Calu3 (cell line): ENCODE data around the gene FRS2. TPM values are rescaled to one million over a fixed set of nuclear protein-coding genes. Genes with fewer than 3 reads are reported as not detected.

Source experiments
- BruUV-seq: library from RNA; stranded (reverse); fragments of 400-500 nt; replicated peaks from 2 replicates; lab custom pipeline; 2021; lab: Mats Ljungman, UMichigan
- CTCF ChIA-PET: fragments of 300-600 bp; sonication (Branson Sonifier 250); formaldehyde crosslinking; loops from one replicate; lab custom pipeline; 2022; ENCODE audit warnings: antibody characterized with exemption; lab: Charles Lee
- DNase-seq: peaks from one replicate; pipeline ENCODE4 v3.0.0; 2022
- H3K27ac Mint-ChIP-seq: one replicate; pipeline ENCODE4 v1.8.0; 2022; ENCODE audit warnings: mixed read lengths; ENCODE audit not compliant: unreplicated experiment
- H3K27me3 Mint-ChIP-seq: one replicate; pipeline ENCODE4 v1.8.0; 2022; ENCODE audit warnings: mixed read lengths; ENCODE audit not compliant: unreplicated experiment
- H3K36me3 Mint-ChIP-seq: one replicate; pipeline ENCODE4 v1.8.0; 2022; ENCODE audit warnings: mild to moderate bottlenecking, moderate library complexity, mixed read lengths; ENCODE audit not compliant: insufficient read depth, unreplicated experiment
- H3K4me1 Mint-ChIP-seq: one replicate; pipeline ENCODE4 v1.8.0; 2022; ENCODE audit warnings: mild to moderate bottlenecking, low read depth, mixed read lengths; ENCODE audit not compliant: unreplicated experiment
- H3K4me3 Mint-ChIP-seq: one replicate; pipeline ENCODE4 v1.8.0; 2022; ENCODE audit warnings: mild to moderate bottlenecking, low read depth, moderate library complexity, mixed read lengths; ENCODE audit not compliant: unreplicated experiment
- H3K9me3 Mint-ChIP-seq: one replicate; pipeline ENCODE4 v1.8.0; 2022; ENCODE audit warnings: low read depth, mixed read lengths; ENCODE audit not compliant: unreplicated experiment
- intact Hi-C: fragments of 100-400 bp; cut with micrococcal nuclease; formaldehyde crosslinking; loops from one replicate; pipeline ENCODE4 v1.10.0; 2022; ENCODE audit not compliant: unreplicated experiment
- microRNA-seq: library from miRNA; unstranded; fragments of <30 nt; microRNA quantifications from one replicate; pipeline ENCODE4 v1.2.0, GENCODE V29; 2022
- total RNA-seq: library from RNA; stranded (reverse); gene quantifications from 2 replicates; pipeline ENCODE4 v1.2.3, GENCODE V29; 2022
- TF ChIP-seq, protein P1 (sequence below): fragments of 200-600 bp; IDR thresholded peaks from one replicate; pipeline ENCODE4 v1.8.0; 2022; ENCODE audit warnings: antibody characterized with exemption; ENCODE audit not compliant: unreplicated experiment

FRS2 gene
- total RNA-seq, 1 experiment from 2014 or later, result 27.5 TPM

DNA sequence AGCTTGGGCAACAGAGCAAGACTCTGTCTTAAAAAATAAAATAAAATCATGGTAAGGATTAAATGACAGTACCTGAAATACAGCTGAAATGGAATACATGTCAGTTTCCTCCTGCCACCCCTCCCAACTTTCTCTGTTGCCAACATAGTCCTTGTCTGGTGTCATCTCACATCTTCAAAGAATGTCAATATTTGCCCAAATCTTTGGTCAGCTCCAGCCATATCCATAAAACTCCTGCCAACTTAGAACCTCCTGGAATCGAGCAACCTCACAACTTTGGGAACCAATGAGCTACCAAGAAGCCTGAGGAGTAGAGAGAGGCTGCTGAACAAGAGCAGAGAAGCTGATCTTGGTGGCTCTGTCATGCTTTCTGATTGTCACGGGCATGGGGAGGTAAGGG, 151.4 kb downstream of the FRS2 start:
- CTCF ChIA-PET, result interaction anchor here (0.5 kb wide), 1 partner anchor 892 kb away, joined by 3 read pairs; no protein-coding TSS in a partner anchor

DNA sequence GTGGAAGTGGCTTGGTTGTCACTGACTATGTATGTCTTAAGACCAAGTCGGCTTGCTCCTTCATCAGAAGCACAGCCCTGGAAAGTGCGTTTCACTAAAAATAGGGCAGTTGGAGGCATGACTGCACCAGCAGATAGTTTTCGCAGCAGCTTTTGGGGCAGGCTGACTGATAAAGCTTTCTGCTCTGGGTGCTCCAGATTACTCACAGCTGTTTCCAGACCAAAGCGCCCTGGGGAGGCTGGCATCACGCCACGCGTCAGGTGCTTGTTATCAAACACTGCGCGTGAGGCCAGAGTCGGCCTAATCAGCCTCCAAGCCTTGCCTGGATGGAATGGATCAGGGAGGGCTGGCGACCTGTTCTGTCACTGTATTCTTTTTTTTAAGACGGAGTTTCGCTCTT, 153.8 kb downstream of the FRS2 start:
- no peak for DNase-seq
- TF ChIP-seq, protein P1, sequence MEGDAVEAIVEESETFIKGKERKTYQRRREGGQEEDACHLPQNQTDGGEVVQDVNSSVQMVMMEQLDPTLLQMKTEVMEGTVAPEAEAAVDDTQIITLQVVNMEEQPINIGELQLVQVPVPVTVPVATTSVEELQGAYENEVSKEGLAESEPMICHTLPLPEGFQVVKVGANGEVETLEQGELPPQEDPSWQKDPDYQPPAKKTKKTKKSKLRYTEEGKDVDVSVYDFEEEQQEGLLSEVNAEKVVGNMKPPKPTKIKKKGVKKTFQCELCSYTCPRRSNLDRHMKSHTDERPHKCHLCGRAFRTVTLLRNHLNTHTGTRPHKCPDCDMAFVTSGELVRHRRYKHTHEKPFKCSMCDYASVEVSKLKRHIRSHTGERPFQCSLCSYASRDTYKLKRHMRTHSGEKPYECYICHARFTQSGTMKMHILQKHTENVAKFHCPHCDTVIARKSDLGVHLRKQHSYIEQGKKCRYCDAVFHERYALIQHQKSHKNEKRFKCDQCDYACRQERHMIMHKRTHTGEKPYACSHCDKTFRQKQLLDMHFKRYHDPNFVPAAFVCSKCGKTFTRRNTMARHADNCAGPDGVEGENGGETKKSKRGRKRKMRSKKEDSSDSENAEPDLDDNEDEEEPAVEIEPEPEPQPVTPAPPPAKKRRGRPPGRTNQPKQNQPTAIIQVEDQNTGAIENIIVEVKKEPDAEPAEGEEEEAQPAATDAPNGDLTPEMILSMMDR, result no peak
- H3K9me3 Mint-ChIP-seq, result no peaks in the 10 kb centered on the region
- intact Hi-C loops, result no loop called here
- H3K36me3 Mint-ChIP-seq, result no peaks in the 10 kb centered on the region
- BruUV-seq, result no TSS peak
- no peak overlapping the region for H3K4me3 Mint-ChIP-seq
- H3K27me3 Mint-ChIP-seq, result peaks cover 61% of the 10 kb centered on the region
- H3K27ac Mint-ChIP-seq, result no peak overlapping the region
- no peaks in the 10 kb centered on the region for H3K4me1 Mint-ChIP-seq
- CTCF ChIA-PET, result no interaction called here

More for the DNA sequence above, 151.4 kb downstream of the FRS2 start:
- Mint-ChIP-seq H3K9me3 (no peaks in the 10 kb centered on the region), H3K4me1 (no peaks in the 10 kb centered on the region), H3K36me3 (no peaks in the 10 kb centered on the region), H3K27ac (no peak overlapping the region), H3K4me3 (no peak overlapping the region), H3K27me3 (peaks cover 85% of the 10 kb centered on the region)
- BruUV-seq, result no TSS peak
- no peak for DNase-seq
- TF ChIP-seq, protein P1, result no peak
- intact Hi-C loops, result no loop called here

DNA sequence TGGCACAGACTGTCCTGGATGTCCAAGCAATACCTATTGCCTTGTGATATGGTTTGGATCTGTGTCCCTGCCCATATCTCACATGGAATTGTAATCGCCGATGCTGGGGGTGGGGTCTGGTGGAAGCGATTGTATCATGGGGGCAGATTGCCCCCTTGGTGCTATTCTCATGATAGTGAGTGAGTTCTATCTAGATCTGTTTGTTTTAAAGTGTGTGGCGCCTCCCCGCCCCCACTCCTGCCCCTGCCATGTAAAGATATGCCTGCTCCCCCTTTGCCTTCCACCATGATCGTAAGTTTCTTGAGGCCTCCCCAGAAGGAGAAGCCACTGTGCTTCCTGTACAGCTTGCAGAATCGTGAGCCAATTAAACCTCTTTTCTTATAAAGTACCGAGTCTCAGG, 157.3 kb downstream of the FRS2 start:
- H3K27ac Mint-ChIP-seq, result no peak overlapping the region
- H3K4me1 Mint-ChIP-seq, result no peaks in the 10 kb centered on the region
- H3K27me3 Mint-ChIP-seq, result peaks cover 41% of the 10 kb centered on the region
- intact Hi-C loops, result no loop called here
- no peaks in the 10 kb centered on the region for H3K9me3 Mint-ChIP-seq
- CTCF ChIA-PET, result no interaction called here
- no peaks in the 10 kb centered on the region for H3K36me3 Mint-ChIP-seq
- no peak overlapping the region for H3K4me3 Mint-ChIP-seq
- no peak for DNase-seq
- TF ChIP-seq, protein P1, result no peak
- BruUV-seq, result no TSS peak

Small RNAs within 50 kb of the gene (microRNA-seq; reads per million reads assigned to microRNA genes)
- not detected for gene MIR3913-1
- not detected for gene MIR3913-2

Other genes with a start within 250 kb of the FRS2 start
- 114 and 136 TPM in 2 replicates for gene CPSF6, start 230.8 kb upstream of the FRS2 start, total RNA-seq
- gene LYZ, start 122.0 kb upstream of the FRS2 start, total RNA-seq, result 353 and 392 TPM in 2 replicates
- 34.9 and 38.9 TPM in 2 replicates for gene YEATS4, start 110.6 kb upstream of the FRS2 start, total RNA-seq
- 379 and 410 TPM in 2 replicates for gene CCT2, start 115.1 kb downstream of the FRS2 start, total RNA-seq
- gene LRRC10, start 140.5 kb downstream of the FRS2 start, total RNA-seq, result not detected in 2 replicates
- 0.88 and 1.1 TPM in 2 replicates for gene BEST3, start 228.9 kb downstream of the FRS2 start, total RNA-seq